Hematopoietic multipotent progenitor cell treated with erythropoietin and hydrocortisone succinate and interleukin-3 and kit ligand, for 4 days (in vitro differentiated cells): ENCODE measurements around the gene CLEC4A.
"Not testable (repeated sequence)": the region's sequence is repeated elsewhere in the genome, so short reads cannot be mapped to it uniquely, and the experiment has no call there.

Source experiments
- DNase-seq: peaks from one replicate; pipeline ENCODE4 v3.0.0-alpha.2; 2015

CLEC4A gene

GRCh38 chr12:8123124-8123912 is at the start of gene CLEC4A:
Gene CLEC4A (plus strand): TSS chr12:8123617. CDS start chr12:8123879, 262 bp downstream.
- DNase-seq, result peak; percentile 72

- DNase-seq, result no peak
Observed at GRCh38 chr12:8075935-8076334, 47.5 kb upstream of the CLEC4A start.

- no peak for DNase-seq
Observed at GRCh38 chr12:8076366-8076765, 47.1 kb upstream of the CLEC4A start.

GRCh38 chr12:8077207-8077606 is 46.2 kb upstream of the CLEC4A start:
- no peak for DNase-seq

- peak; percentile 90 for DNase-seq
Observed at GRCh38 chr12:8078398-8078797, 45.0 kb upstream of the CLEC4A start.

GRCh38 chr12:8078916-8079315 is 44.5 kb upstream of the CLEC4A start:
- no peak for DNase-seq

- peak; percentile 74 for DNase-seq
Observed at GRCh38 chr12:8080120-8080519, 43.3 kb upstream of the CLEC4A start.

- DNase-seq, result peak; percentile 62
Observed at GRCh38 chr12:8081251-8081920, 42.0 kb upstream of the CLEC4A start.

GRCh38 chr12:8082808-8083100 is 40.7 kb upstream of the CLEC4A start:
- no peak for DNase-seq

- DNase-seq, result not testable (repeated sequence)
Observed at GRCh38 chr12:8084351-8084750, 39.1 kb upstream of the CLEC4A start.

GRCh38 chr12:8087666-8088065 is 35.8 kb upstream of the CLEC4A start:
- no peak for DNase-seq

- DNase-seq, result no peak
Observed at GRCh38 chr12:8088574-8088973, 34.8 kb upstream of the CLEC4A start.

GRCh38 chr12:8089277-8089676 is 34.1 kb upstream of the CLEC4A start:
- not testable (repeated sequence) for DNase-seq

GRCh38 chr12:8089716-8090115 is 33.7 kb upstream of the CLEC4A start:
- DNase-seq, result no peak

GRCh38 chr12:8093291-8093690 is 30.1 kb upstream of the CLEC4A start:
- DNase-seq, result no peak

GRCh38 chr12:8096281-8096915 is 27.0 kb upstream of the CLEC4A start:
- no peak for DNase-seq

- DNase-seq, result no peak
Observed at GRCh38 chr12:8099235-8099634, 24.2 kb upstream of the CLEC4A start.

- DNase-seq, result peak; percentile 91
Observed at GRCh38 chr12:8108808-8109398, 14.5 kb upstream of the CLEC4A start.

GRCh38 chr12:8113117-8113516 is 10.3 kb upstream of the CLEC4A start:
- DNase-seq, result not testable (repeated sequence)

- DNase-seq, result no peak
Observed at GRCh38 chr12:8120072-8120713, 3.2 kb upstream of the CLEC4A start.

- DNase-seq, result peak; percentile 82
Observed at GRCh38 chr12:8127138-8127537, 3.7 kb downstream of the CLEC4A start.

- not testable (repeated sequence) for DNase-seq
Observed at GRCh38 chr12:8133636-8134397, 10.4 kb downstream of the CLEC4A start.
